ENCODE results near the gene PRKAG2. TPM values are rescaled to one million over a fixed set of nuclear protein-coding genes. Genes with fewer than 3 reads are reported as not detected.
A peak's percentile ranks its signal among the peaks of the same experiment; 100 is the strongest.

The PRKAG2 gene
- total and polyA plus RNA-seq, 8 donors: 7.4 to 16.7 (median 9.2) TPM

GRCh38 chr7:151790095-151790829, 86.7 kb downstream of the PRKAG2 start:
- Histone ChIP-seq H3K27ac (no peak overlapping the region), H3K36me3 (no peaks in the 10 kb centered on the region), H3K4me1 (peaks cover 3 to 11% (median 8%) of the 10 kb centered on the region in 3 donors), H3K9me3 (no peaks in the 10 kb centered on the region), H3K27me3 (no peaks in the 10 kb centered on the region), H3K4me3 (no peak overlapping the region)
- intact Hi-C loops (cut with DNase I): no loop called here
- 95 to 99% methylated on average over 11 of the region's 11 CpGs for WGBS, 2 donors
- ATAC-seq (no peak), FAIRE-seq (no peak), DNase-seq (peak in 1 of 6 donors; percentile 30)
- no peak for TF ChIP-seq CTCF (IDR thresholded peaks at IDR 0.05)

GRCh38 chr7:151789380-151789947, 87.5 kb downstream of the PRKAG2 start:
- intact Hi-C loops (cut with DNase I): loop anchor here in 2 of 3 donors (10.0 kb wide), 2 partner anchors 135 to 145 kb away; no protein-coding TSS in a partner anchor
- Histone ChIP-seq H3K4me3 (no peak overlapping the region), H3K36me3 (no peaks in the 10 kb centered on the region), H3K27ac (no peak overlapping the region), H3K4me1 (peaks cover 3 to 11% (median 8%) of the 10 kb centered on the region in 3 donors), H3K9me3 (no peaks in the 10 kb centered on the region), H3K27me3 (no peaks in the 10 kb centered on the region)
- no peak for TF ChIP-seq CTCF (IDR thresholded peaks at IDR 0.05)
- WGBS, 2 donors: 94 to 97% methylated on average over 11 of the region's 11 CpGs
- FAIRE-seq (no peak), DNase-seq (peak in 1 of 6 donors; percentile 29), ATAC-seq (no peak)

GRCh38 chr7:151787348-151787747, 89.6 kb downstream of the PRKAG2 start:
- Histone ChIP-seq H3K4me1 (no peaks in the 10 kb centered on the region), H3K27me3 (no peaks in the 10 kb centered on the region), H3K4me3 (no peak overlapping the region), H3K9me3 (no peaks in the 10 kb centered on the region), H3K27ac (no peak overlapping the region), H3K36me3 (no peaks in the 10 kb centered on the region)
- 96 to 98% methylated on average over 3 of the region's 3 CpGs for WGBS, 2 donors
- DNase-seq: no peak
- intact Hi-C loops (cut with DNase I): loop anchor here in 2 of 3 donors (10.0 kb wide), 2 partner anchors 137 to 147 kb away; no protein-coding TSS in a partner anchor
- FAIRE-seq: no peak
- TF ChIP-seq CTCF (IDR thresholded peaks at IDR 0.05): no peak
- ATAC-seq: no peak

- Histone ChIP-seq H3K4me1 (no peaks in the 10 kb centered on the region), H3K27me3 (no peaks in the 10 kb centered on the region), H3K4me3 (no peak overlapping the region), H3K27ac (no peak overlapping the region), H3K9me3 (no peaks in the 10 kb centered on the region), H3K36me3 (no peaks in the 10 kb centered on the region)
- no peak for TF ChIP-seq CTCF (IDR thresholded peaks at IDR 0.05)
- no peak for ATAC-seq
- FAIRE-seq: no peak
- DNase-seq: peak in 1 of 6 donors; percentile 10
- 87 to 92% methylated on average over 5 of the region's 5 CpGs for WGBS, 2 donors
- intact Hi-C loops (cut with DNase I): loop anchor here in 2 of 3 donors (10.0 kb wide), 2 partner anchors 138 to 148 kb away; no protein-coding TSS in a partner anchor
Observed at GRCh38 chr7:151786936-151787335, 90.0 kb downstream of the PRKAG2 start.
